SU-DHL-6 (cell line): ENCODE results near the gene KATNB1.

ENCODE experiments used
- H2AFZ ChIP-seq: fragments of 200-600 bp; sonication (generic); 2 replicates; pipeline ENCODE4 v1.6.1; 2014; ENCODE audit warnings: low read depth, mild to moderate bottlenecking, moderate library complexity, mixed read lengths, antibody characterized with exemption, low read length; ENCODE audit not compliant: severe bottlenecking
- H3F3A ChIP-seq: fragments of 200-600 bp; shearing (Covaris generic); 2 replicates; pipeline ENCODE4 v1.6.0; 2016; ENCODE audit warnings: antibody characterized with exemption, mild to moderate bottlenecking; ENCODE audit not compliant: insufficient read depth
- H3K27ac ChIP-seq: fragments of 200-600 bp; sonication (generic); 2 replicates; pipeline ENCODE4 v1.5.1; 2016; ENCODE audit warnings: low read depth, mild to moderate bottlenecking, low read length, moderate library complexity, mixed read lengths
- H3K27me3 ChIP-seq: fragments of 200-600 bp; sonication (generic), shearing (Covaris generic); 2 replicates; pipeline ENCODE4 v1.6.0; 2014; ENCODE audit warnings: mild to moderate bottlenecking, low read length
- H3K36me3 ChIP-seq: fragments of 200-600 bp; sonication (generic); 2 replicates; pipeline ENCODE4 v1.6.1; 2014; ENCODE audit warnings: mild to moderate bottlenecking, low read length, mixed read lengths
- H3K4me2 ChIP-seq: fragments of 300-600, 200-600 bp; shearing (Covaris generic), sonication (generic); 2 replicates; pipeline ENCODE4 v1.6.0; 2014; ENCODE audit warnings: low read length, low read depth, mild to moderate bottlenecking; ENCODE audit not compliant: poor library complexity, severe bottlenecking
- H3K4me3 ChIP-seq: fragments of 200-600 bp; sonication (generic); 2 replicates; pipeline ENCODE4 v1.5.1; 2014; ENCODE audit warnings: antibody characterized with exemption, low read length, mild to moderate bottlenecking, mixed read lengths; ENCODE audit not compliant: insufficient read depth, poor library complexity, severe bottlenecking
- H3K79me2 ChIP-seq: fragments of 200-600 bp; sonication (generic); 2 replicates; pipeline ENCODE4 v1.6.1; 2014; ENCODE audit warnings: mild to moderate bottlenecking, low read length, moderate library complexity; ENCODE audit not compliant: insufficient read depth
- H3K9ac ChIP-seq: fragments of 200-600 bp; sonication (generic); 2 replicates; pipeline ENCODE4 v1.7.0; 2014; ENCODE audit warnings: mild to moderate bottlenecking, low read length
- H3K9me2 ChIP-seq: fragments of 200-600 bp; sonication (generic); replicated peaks from 2 replicates; pipeline ENCODE4 v1.6.1; 2014; ENCODE audit warnings: low read length; ENCODE audit not compliant: insufficient read depth
- H3K9me3 ChIP-seq: fragments of 200-600 bp; sonication (generic); 2 replicates; pipeline ENCODE4 v1.6.1; 2014; ENCODE audit warnings: low read length, mixed read lengths; ENCODE audit not compliant: insufficient read depth
- H4K20me1 ChIP-seq: fragments of 200-600 bp; sonication (generic); 2 replicates; pipeline ENCODE4 v1.6.1; 2014; ENCODE audit warnings: low read depth, mild to moderate bottlenecking, antibody characterized with exemption, low read length, moderate library complexity, mixed read lengths
- EZH2phosphoT487 ChIP-seq: fragments of 200-600 bp; sonication (generic), shearing (Covaris generic); conservative IDR thresholded peaks from 2 replicates; pipeline ENCODE4 v1.6.1; 2018; ENCODE audit warnings: mild to moderate bottlenecking, antibody characterized with exemption, low read length, moderate library complexity, mixed read lengths
- TF ChIP-seq, protein P1 (sequence below): fragments of 200-600 bp; sonication (generic); IDR thresholded peaks from one replicate; pipeline ENCODE4 v1.5.1; 2017; ENCODE audit warnings: antibody characterized with exemption, mild to moderate bottlenecking, low read length, moderate library complexity; ENCODE audit not compliant: insufficient read depth, poor library complexity, severe bottlenecking

The KATNB1 gene

DNA sequence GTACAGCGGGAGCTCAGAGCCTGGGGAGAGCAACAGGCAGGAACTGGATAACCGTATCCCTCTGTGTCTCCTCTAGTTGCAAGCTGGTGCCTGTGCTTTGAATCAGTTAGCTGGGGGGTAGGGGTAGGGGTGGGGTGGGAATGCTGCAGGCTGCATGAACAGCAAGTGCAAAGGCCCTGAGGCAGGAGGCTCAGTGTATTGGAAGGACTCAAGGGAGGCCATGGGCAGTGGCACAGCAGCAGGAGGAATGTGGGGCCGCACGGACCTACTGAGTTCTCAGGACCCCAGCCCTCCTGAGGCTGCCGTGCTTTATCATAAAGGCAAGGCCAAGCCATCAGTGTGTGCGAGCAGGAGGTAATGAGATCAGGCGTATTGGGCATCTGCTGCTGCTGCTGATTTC is 3.3 kb downstream of the KATNB1 start:
- TF ChIP-seq, protein P1, sequence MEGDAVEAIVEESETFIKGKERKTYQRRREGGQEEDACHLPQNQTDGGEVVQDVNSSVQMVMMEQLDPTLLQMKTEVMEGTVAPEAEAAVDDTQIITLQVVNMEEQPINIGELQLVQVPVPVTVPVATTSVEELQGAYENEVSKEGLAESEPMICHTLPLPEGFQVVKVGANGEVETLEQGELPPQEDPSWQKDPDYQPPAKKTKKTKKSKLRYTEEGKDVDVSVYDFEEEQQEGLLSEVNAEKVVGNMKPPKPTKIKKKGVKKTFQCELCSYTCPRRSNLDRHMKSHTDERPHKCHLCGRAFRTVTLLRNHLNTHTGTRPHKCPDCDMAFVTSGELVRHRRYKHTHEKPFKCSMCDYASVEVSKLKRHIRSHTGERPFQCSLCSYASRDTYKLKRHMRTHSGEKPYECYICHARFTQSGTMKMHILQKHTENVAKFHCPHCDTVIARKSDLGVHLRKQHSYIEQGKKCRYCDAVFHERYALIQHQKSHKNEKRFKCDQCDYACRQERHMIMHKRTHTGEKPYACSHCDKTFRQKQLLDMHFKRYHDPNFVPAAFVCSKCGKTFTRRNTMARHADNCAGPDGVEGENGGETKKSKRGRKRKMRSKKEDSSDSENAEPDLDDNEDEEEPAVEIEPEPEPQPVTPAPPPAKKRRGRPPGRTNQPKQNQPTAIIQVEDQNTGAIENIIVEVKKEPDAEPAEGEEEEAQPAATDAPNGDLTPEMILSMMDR, result no peak
- no peak for TF ChIP-seq EZH2phosphoT487
- Histone ChIP-seq H3F3A (no peaks in the 10 kb centered on the region), H3K79me2 (no peaks in the 10 kb centered on the region), H3K9me3 (no peaks in the 10 kb centered on the region), H3K4me3 (no peak overlapping the region), H3K36me3 (no peaks in the 10 kb centered on the region), H3K9me2 (no peaks in the 10 kb centered on the region), H3K4me2 (no peak overlapping the region), H4K20me1 (no peaks in the 10 kb centered on the region), H3K27ac (no peak overlapping the region), H3K9ac (no peak overlapping the region), H3K27me3 (no peaks in the 10 kb centered on the region), H2AFZ (no peak overlapping the region)

- Histone ChIP-seq H3K9me3 (no peaks in the 10 kb centered on the region), H3F3A (no peaks in the 10 kb centered on the region), H3K9me2 (no peaks in the 10 kb centered on the region), H3K27ac (no peak overlapping the region), H4K20me1 (no peaks in the 10 kb centered on the region), H3K79me2 (no peaks in the 10 kb centered on the region), H3K4me3 (no peak overlapping the region), H3K4me2 (no peak overlapping the region), H3K27me3 (no peaks in the 10 kb centered on the region), H3K36me3 (no peaks in the 10 kb centered on the region), H3K9ac (no peak overlapping the region), H2AFZ (no peak overlapping the region)
- TF ChIP-seq, protein P1, result no peak
- TF ChIP-seq EZH2phosphoT487, result no peak
These were observed 4.3 kb downstream of the KATNB1 start for GRCh38 chr16:57739756-57740422.

- Histone ChIP-seq H3K36me3 (no peaks in the 10 kb centered on the region), H3K9me2 (no peaks in the 10 kb centered on the region), H3K4me2 (no peak overlapping the region), H3K9me3 (no peaks in the 10 kb centered on the region), H3K9ac (no peak overlapping the region), H4K20me1 (no peaks in the 10 kb centered on the region), H3K79me2 (no peaks in the 10 kb centered on the region), H2AFZ (no peak overlapping the region), H3F3A (no peaks in the 10 kb centered on the region), H3K27ac (no peak overlapping the region), H3K27me3 (no peaks in the 10 kb centered on the region), H3K4me3 (no peak overlapping the region)
- TF ChIP-seq, protein P1, result no peak
- TF ChIP-seq EZH2phosphoT487, result no peak
These were observed 5.0 kb downstream of the KATNB1 start for GRCh38 chr16:57740423-57741071.
